Neural progenitor cell (in vitro differentiated cells): ENCODE measurements around the gene PLXNA4. TPM values are rescaled to one million over a fixed set of nuclear protein-coding genes. Genes with fewer than 3 reads are reported as not detected.

Experiments used
- DNase-seq: peaks from one replicate; pipeline ENCODE4 v3.0.0-alpha.2; 2016; ENCODE audit warnings: low spot score
- H2AFZ ChIP-seq: fragments of 200-600 bp; sonication (generic); replicated peaks from 2 replicates; pipeline ENCODE4 v1.6.1; 2016; ENCODE audit warnings: antibody characterized with exemption
- H3F3A ChIP-seq: fragments of 200-600 bp; sonication (generic); 2 replicates; pipeline ENCODE4 v1.6.1; 2016; ENCODE audit warnings: antibody characterized with exemption, low read depth
- H3K27ac ChIP-seq: fragments of 200-600 bp; sonication (generic); 2 replicates; pipeline ENCODE4 v1.5.1; 2016; ENCODE audit warnings: mild to moderate bottlenecking
- H3K27me3 ChIP-seq: fragments of 200-600 bp; sonication (generic); 2 replicates; pipeline ENCODE4 v1.6.1; 2016; ENCODE audit warnings: mild to moderate bottlenecking, moderate library complexity
- H3K36me3 ChIP-seq: fragments of 200-600 bp; sonication (generic); 2 replicates; pipeline ENCODE4 v1.5.1; 2016
- H3K4me1 ChIP-seq: fragments of 200-600 bp; sonication (generic); 2 replicates; pipeline ENCODE4 v1.6.1; 2016; ENCODE audit warnings: mixed run types
- H3K4me2 ChIP-seq: fragments of 200-600 bp; sonication (generic); 2 replicates; pipeline ENCODE4 v1.6.1; 2016
- H3K4me3 ChIP-seq: fragments of 200-600 bp; sonication (generic); 2 replicates; pipeline ENCODE4 v1.5.1; 2016
- H3K79me2 ChIP-seq: fragments of 200-600 bp; sonication (generic); 2 replicates; pipeline ENCODE4 v1.6.1; 2016; ENCODE audit warnings: low read depth
- H3K9ac ChIP-seq: fragments of 200-600 bp; sonication (generic); 2 replicates; pipeline ENCODE4 v1.6.1; 2016
- H3K9me3 ChIP-seq: fragments of 200-600 bp; sonication (generic); 2 replicates; pipeline ENCODE4 v1.5.1; 2016; ENCODE audit warnings: low read depth
- H4K20me1 ChIP-seq: fragments of 200-600 bp; sonication (generic); 2 replicates; pipeline ENCODE4 v1.6.1; 2016; ENCODE audit warnings: low read depth
- H3K27ac Mint-ChIP-seq: 3 replicates; pipeline ENCODE4 v1.8.0; 2021; ENCODE audit warnings: mixed read lengths
- H3K27me3 Mint-ChIP-seq: 2 replicates; pipeline ENCODE4 v1.8.0; 2022; ENCODE audit warnings: low read depth, mild to moderate bottlenecking, inconsistent platforms, moderate library complexity, mixed read lengths; ENCODE audit not compliant: insufficient read depth
- H3K36me3 Mint-ChIP-seq: 3 replicates; pipeline ENCODE4 v1.8.0; 2021; ENCODE audit warnings: mixed read lengths
- H3K4me1 Mint-ChIP-seq: 3 replicates; pipeline ENCODE4 v1.8.0; 2021; ENCODE audit warnings: mixed read lengths
- H3K4me3 Mint-ChIP-seq: 3 replicates; pipeline ENCODE4 v1.8.0; 2021; ENCODE audit warnings: mild to moderate bottlenecking, moderate library complexity, mixed read lengths
- H3K9me3 Mint-ChIP-seq: 3 replicates; pipeline ENCODE4 v1.8.0; 2020; ENCODE audit warnings: mixed read lengths
- CTCF ChIP-seq: fragments of 200-600 bp; sonication (generic); IDR thresholded peaks from 2 replicates; pipeline ENCODE4 v1.5.1; 2017; ENCODE audit warnings: antibody characterized with exemption, mild to moderate bottlenecking
- EZH2 ChIP-seq: fragments of 200-600 bp; sonication (generic); IDR thresholded peaks from 2 replicates; pipeline ENCODE4 v1.6.1; 2017; ENCODE audit warnings: antibody characterized with exemption, mild to moderate bottlenecking, moderate library complexity
- EZH2phosphoT487 ChIP-seq: fragments of 200-600 bp; sonication (generic); IDR thresholded peaks from 2 replicates; pipeline ENCODE4 v1.6.1; 2017; ENCODE audit warnings: antibody characterized with exemption
- total RNA-seq: library from RNA; depleted of rRNA; stranded (reverse); fragments of >200 nt; gene quantifications from 2 replicates; pipeline ENCODE4 v1.2.3, GENCODE V29; 2015; ENCODE audit warnings: low replicate concordance

The PLXNA4 gene
- total RNA-seq, 1 donor from 2014 or later, result 0.49 TPM

DNA sequence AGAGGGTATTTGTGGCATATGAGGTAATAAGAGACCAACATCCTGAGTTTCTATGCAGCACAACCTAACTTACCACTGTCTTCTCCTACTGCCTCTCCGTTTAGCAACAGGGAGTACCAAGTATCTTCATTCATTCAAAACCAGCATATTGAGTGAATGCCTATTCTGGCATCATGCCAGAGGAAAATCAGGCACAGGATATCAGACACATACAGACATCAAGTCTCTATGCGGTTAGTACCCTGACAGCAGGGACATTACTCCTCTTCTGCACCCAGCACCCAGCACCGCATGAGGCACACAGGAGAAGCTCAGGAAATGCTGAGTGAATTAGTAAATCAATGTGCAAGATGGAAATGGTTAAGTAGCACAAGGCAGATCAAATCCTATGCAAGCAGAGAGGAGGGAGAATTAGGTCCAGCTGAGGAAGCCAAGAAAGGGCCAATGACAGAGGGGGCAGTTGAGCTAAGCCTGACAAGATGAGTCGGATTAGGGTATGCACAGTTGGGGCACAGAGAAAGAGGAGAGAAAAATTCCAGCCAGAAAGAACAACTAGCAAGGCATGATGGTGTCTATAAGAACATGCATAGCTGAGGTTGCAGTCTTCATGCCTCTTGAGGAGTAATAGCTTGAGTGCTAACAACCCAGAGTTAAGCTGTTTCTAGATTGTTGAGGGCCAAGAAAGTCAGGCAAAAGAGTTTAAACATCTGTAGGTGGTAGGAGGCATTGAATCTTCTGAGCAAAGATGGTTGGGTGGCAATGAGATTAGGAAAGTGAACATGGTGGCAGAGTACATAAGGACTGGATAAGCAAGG lies 146.0 kb downstream of the PLXNA4 start:
- no peak overlapping the region for H3K27ac Mint-ChIP-seq
- TF ChIP-seq EZH2phosphoT487 (no peak), CTCF (no peak), EZH2 (no peak)

GRCh38 chr7:132429181-132429580 lies 147.1 kb downstream of the PLXNA4 start:
- no peak overlapping the region for H3K9ac ChIP-seq
- Mint-ChIP-seq H3K4me1 (peaks cover 17% of the 10 kb centered on the region), H3K36me3 (no peaks in the 10 kb centered on the region), H3K4me3 (no peak overlapping the region), H3K9me3 (no peaks in the 10 kb centered on the region), H3K27ac (no peak overlapping the region), H3K27me3 (no peaks in the 10 kb centered on the region)
- H3K4me1 ChIP-seq, result peaks cover 16% of the 10 kb centered on the region
- H4K20me1 ChIP-seq, result no peaks in the 10 kb centered on the region
- H3K27me3 ChIP-seq, result no peaks in the 10 kb centered on the region
- H3K4me3 ChIP-seq, result no peak overlapping the region
- no peaks in the 10 kb centered on the region for H3F3A ChIP-seq
- DNase-seq, result no peak
- H3K27ac ChIP-seq, result no peak overlapping the region
- no peaks in the 10 kb centered on the region for H3K9me3 ChIP-seq
- H2AFZ ChIP-seq, result no peak overlapping the region
- no peaks in the 10 kb centered on the region for H3K36me3 ChIP-seq
- TF ChIP-seq EZH2phosphoT487 (no peak), EZH2 (no peak), CTCF (no peak)
- H3K4me2 ChIP-seq, result no peak overlapping the region
- no peaks in the 10 kb centered on the region for H3K79me2 ChIP-seq

More for the DNA sequence above, 146.0 kb downstream of the PLXNA4 start:
- Mint-ChIP-seq H3K27me3 (peaks cover 2% of the 10 kb centered on the region), H3K4me1 (peaks cover 12% of the 10 kb centered on the region), H3K4me3 (no peak overlapping the region), H3K9me3 (no peaks in the 10 kb centered on the region), H3K36me3 (no peaks in the 10 kb centered on the region)
- Histone ChIP-seq H3K4me2 (no peak overlapping the region), H3K4me1 (peaks cover 8% of the 10 kb centered on the region), H3K9me3 (no peaks in the 10 kb centered on the region), H3K9ac (no peak overlapping the region), H4K20me1 (no peaks in the 10 kb centered on the region), H3K27me3 (no peaks in the 10 kb centered on the region), H3K27ac (no peak overlapping the region), H3K79me2 (no peaks in the 10 kb centered on the region), H3F3A (no peaks in the 10 kb centered on the region), H3K36me3 (no peaks in the 10 kb centered on the region), H3K4me3 (no peak overlapping the region), H2AFZ (no peak overlapping the region)
- no peak for DNase-seq

DNA sequence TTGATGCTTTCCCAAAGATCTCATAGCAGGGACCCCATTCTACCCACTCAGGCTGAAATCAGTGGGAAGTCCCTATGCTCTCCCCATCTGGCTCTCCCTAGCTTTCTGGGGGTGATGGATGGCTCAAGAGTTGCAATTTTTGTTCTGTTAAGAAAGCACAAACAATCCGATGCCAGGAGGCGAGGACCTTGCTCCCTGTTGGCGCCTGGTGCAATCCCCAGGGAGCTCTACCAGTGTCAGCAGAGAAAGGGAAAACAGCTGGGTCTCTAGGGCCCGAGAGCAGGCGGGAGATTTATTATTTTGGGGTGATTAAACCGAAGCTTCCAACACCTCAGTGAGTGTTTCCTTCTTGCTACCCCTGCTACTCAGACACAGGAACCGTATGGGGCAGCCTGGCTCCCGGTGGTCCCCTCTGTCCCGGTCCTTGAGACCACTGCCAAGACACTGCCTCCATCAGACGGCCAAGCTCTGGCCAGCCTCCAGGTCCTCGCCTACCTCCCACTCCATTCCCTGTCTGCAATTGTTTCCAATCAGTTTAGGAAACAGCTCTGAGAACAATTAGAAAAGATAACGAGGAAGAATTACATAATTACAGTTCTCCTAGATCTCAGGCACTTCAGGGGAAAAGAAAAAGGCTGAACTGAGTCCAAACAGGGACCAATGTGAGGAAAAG lies 147.9 kb downstream of the PLXNA4 start:
- H3K9me3 Mint-ChIP-seq, result no peaks in the 10 kb centered on the region
- no peak overlapping the region for H3K4me3 Mint-ChIP-seq
- DNase-seq, result no peak
- H2AFZ ChIP-seq, result no peak overlapping the region
- H3K4me3 ChIP-seq, result no peak overlapping the region
- peaks cover 22% of the 10 kb centered on the region for H3K4me1 ChIP-seq
- no peaks in the 10 kb centered on the region for H3K27me3 Mint-ChIP-seq
- no peak overlapping the region for H3K27ac Mint-ChIP-seq
- H3K36me3 ChIP-seq, result no peaks in the 10 kb centered on the region
- no peak overlapping the region for H3K27ac ChIP-seq
- no peaks in the 10 kb centered on the region for H3K79me2 ChIP-seq
- no peaks in the 10 kb centered on the region for H3K9me3 ChIP-seq
- H3K36me3 Mint-ChIP-seq, result no peaks in the 10 kb centered on the region
- no peak overlapping the region for H3K9ac ChIP-seq
- H3K27me3 ChIP-seq, result no peaks in the 10 kb centered on the region
- H4K20me1 ChIP-seq, result no peaks in the 10 kb centered on the region
- no peak for TF ChIP-seq EZH2phosphoT487
- no peak for TF ChIP-seq CTCF
- TF ChIP-seq EZH2, result no peak
- H3K4me1 Mint-ChIP-seq, result peaks cover 24% of the 10 kb centered on the region
- no peaks in the 10 kb centered on the region for H3F3A ChIP-seq
- no peak overlapping the region for H3K4me2 ChIP-seq
